Pancreas (tissue), 10 donors: ENCODE results near the gene ANXA11. TPM values are rescaled to one million over a fixed set of nuclear protein-coding genes. Genes with fewer than 3 reads are reported as not detected.

ENCODE experiments used
- ATAC-seq, 4 donors: fragments of 200-7000 bp; cut with Tn5 transposase; one replicate each; pipeline versions ENCODE4 v1.8.0 to v1.9.1; 2020; ENCODE audit warnings: mild to moderate bottlenecking in 4 of 4, moderate library complexity in 4 of 4
- DNase-seq, 6 donors: peaks; one replicate each; pipeline ENCODE4 v3.0.0-alpha.2; 2020
- FAIRE-seq: peaks from 2 replicates; lab custom pipeline; 2012; peaks lifted over from hg19 to GRCh38; lab: Jason Lieb, UNC
- H3K27ac ChIP-seq, 4 donors: fragments of 200-600 bp; sonication (generic); 1 replicate in 3 of 4; 2 replicates in 1 of 4; pipeline versions ENCODE4 v1.5.0 to v1.8.0; 2020
- H3K27me3 ChIP-seq, 4 donors: fragments of 200-600 bp; one replicate each; pipeline ENCODE4 v1.8.0; 2021
- H3K36me3 ChIP-seq, 3 donors: fragments of 200-600 bp; sonication (generic) in 1 of 3; one replicate each; pipeline versions ENCODE4 v1.5.0 to v1.8.0; 2020 to 2021
- H3K4me1 ChIP-seq, 3 donors: fragments of 200-600 bp; one replicate each; pipeline ENCODE4 v1.8.0; 2021
- H3K4me3 ChIP-seq, 4 donors: fragments of 200-600 bp; sonication (generic) in 2 of 4; one replicate each; pipeline versions ENCODE4 v1.5.0 to v1.8.0; 2020 to 2021
- H3K9me3 ChIP-seq, 4 donors: fragments of 200-600 bp; one replicate each; pipeline ENCODE4 v1.8.0; 2021
- WGBS, 2 donors: extraction: QIAGEN DNeasy Blood & Tissue Kit; methylation state at CpG; one replicate each; pipeline ENCODE4 v1.1.7; 2013; 5-methylcytosine and 5-hydroxymethylcytosine counted together
- intact Hi-C, 3 donors: fragments of 100-400 bp; cut with DNase I; formaldehyde crosslinking; loops; one replicate each; pipeline versions ENCODE4 v1.11.1 to v1.14.2; 2022
- polyA plus RNA-seq, 2 donors: library from polyadenylated mRNA; stranded (reverse); fragments of 200-250 nt; gene quantifications; one replicate each; pipeline ENCODE4 v1.2.3, GENCODE V29; 2013
- total RNA-seq, 6 donors: library from RNA; stranded (reverse); fragmentation: NEBNext Ultra II Directional in 4 of 6; extraction: Animal tissue kit (Norgen Biotek cat#: 25700) in 4 of 6; gene quantifications; one replicate each; pipeline versions ENCODE4 v1.2.1 to v1.2.4, GENCODE V29; 2021 to 2023
- TF ChIP-seq, protein P1 (sequence below), 4 donors: fragments of 200-600 bp; sonication (generic) in 3 of 4; IDR thresholded peaks; one replicate each; pipeline versions ENCODE4 v1.5.0 to v1.8.0; 2021; ENCODE audit warnings: antibody characterized with exemption in 4 of 4
- donor health status: healthy with polysubstance abuse.
- donor health status: DM: no; HTN: no; CAD: no; lungs with moderate emphysema.
- donor health status: DM: no; HTN: no; CAD: no.
- donor health status: control.
- donor health status: control.
- donor health status: Bipolar disorder and iron deficiency.
- donor health status: DM: yes; HTN: yes; CAD: no.
- donor health status: DM: no; HTN: no; CAD: no.
- donor health status: DM: no; HTN: no; CAD: no.
- donor health status: DM: yes; HTN: yes; CAD: no.

The ANXA11 gene
- total and polyA plus RNA-seq, 8 donors = 74.0 to 193 (median 112) TPM

DNA sequence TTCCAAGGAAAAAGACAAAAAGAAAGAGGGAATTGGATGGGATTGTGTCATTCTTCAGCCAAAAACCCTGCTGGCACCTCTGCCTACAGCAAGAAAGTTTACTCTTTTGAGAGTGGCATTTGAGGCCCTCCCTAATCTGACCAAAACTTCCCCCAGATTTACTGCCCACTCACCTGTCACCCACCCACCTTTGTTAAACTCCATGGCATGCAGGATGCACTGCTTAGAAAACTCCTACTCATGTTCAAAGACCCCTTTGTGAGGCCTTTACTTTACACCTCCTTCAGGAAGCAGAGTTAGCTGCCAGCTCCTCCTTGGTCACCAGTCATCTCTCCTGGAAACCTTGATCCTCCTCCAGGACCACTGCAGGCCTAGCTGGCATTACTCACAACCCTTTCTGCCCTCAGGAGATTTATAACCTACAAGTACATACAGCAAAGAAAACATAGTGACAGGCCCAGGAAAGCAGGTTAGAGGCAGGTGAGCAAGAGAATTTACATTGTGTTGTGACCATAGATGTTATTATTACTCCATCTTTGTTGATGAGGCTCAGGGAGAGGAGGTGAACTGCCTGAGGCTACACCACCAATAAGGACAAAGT lies 83.1 kb downstream of the ANXA11 start:
- no peaks in the 10 kb centered on the region for H3K27me3 ChIP-seq
- no peak for DNase-seq
- no peak overlapping the region for H3K4me3 ChIP-seq
- H3K27ac ChIP-seq = no peak overlapping the region
- H3K36me3 ChIP-seq = no peaks in the 10 kb centered on the region
- no peaks in the 10 kb centered on the region for H3K4me1 ChIP-seq
- ATAC-seq = no peak
- intact Hi-C loops = no loop called here
- no peak for FAIRE-seq
- TF ChIP-seq, protein P1, sequence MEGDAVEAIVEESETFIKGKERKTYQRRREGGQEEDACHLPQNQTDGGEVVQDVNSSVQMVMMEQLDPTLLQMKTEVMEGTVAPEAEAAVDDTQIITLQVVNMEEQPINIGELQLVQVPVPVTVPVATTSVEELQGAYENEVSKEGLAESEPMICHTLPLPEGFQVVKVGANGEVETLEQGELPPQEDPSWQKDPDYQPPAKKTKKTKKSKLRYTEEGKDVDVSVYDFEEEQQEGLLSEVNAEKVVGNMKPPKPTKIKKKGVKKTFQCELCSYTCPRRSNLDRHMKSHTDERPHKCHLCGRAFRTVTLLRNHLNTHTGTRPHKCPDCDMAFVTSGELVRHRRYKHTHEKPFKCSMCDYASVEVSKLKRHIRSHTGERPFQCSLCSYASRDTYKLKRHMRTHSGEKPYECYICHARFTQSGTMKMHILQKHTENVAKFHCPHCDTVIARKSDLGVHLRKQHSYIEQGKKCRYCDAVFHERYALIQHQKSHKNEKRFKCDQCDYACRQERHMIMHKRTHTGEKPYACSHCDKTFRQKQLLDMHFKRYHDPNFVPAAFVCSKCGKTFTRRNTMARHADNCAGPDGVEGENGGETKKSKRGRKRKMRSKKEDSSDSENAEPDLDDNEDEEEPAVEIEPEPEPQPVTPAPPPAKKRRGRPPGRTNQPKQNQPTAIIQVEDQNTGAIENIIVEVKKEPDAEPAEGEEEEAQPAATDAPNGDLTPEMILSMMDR (IDR thresholded peaks at IDR 0.05) = no peak
- no peaks in the 10 kb centered on the region for H3K9me3 ChIP-seq

DNA sequence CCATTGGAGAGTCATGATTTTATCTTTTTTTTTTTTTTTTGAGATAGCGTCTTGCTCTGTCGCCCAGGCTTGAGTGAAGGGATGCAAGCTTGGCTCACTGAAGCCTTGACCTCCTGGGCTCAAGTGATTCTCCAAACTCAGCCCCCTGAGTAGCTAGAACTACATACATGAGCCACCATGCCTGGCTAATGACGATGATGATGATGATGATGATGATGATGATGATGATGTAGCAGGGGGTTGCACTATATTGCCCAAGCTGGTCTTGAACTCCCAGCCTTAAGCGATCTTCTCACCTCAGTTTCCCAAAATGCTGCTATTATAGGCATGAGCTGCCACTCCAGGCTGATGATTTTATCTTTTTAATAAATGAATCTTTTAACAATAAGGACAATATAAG lies 86.7 kb downstream of the ANXA11 start:
- no peak for DNase-seq
- Histone ChIP-seq H3K9me3 (no peaks in the 10 kb centered on the region), H3K36me3 (no peaks in the 10 kb centered on the region), H3K4me1 (no peaks in the 10 kb centered on the region), H3K27me3 (no peaks in the 10 kb centered on the region), H3K27ac (no peak overlapping the region), H3K4me3 (no peak overlapping the region)
- TF ChIP-seq, protein P1 (IDR thresholded peaks at IDR 0.05) = no peak
- intact Hi-C loops = no loop called here
- FAIRE-seq = no peak
- WGBS, 2 donors = 81 to 85% methylated on average over 4 of the region's 4 CpGs
- ATAC-seq = no peak

- H3K4me3 ChIP-seq = no peak overlapping the region
- peak overlapping the region in 3 of 4 donors; percentile 20 to 80 (median 33) for H3K27ac ChIP-seq
- no peak for FAIRE-seq
- ATAC-seq = peak; percentile 44 to 61 (median 53)
- H3K9me3 ChIP-seq = no peaks in the 10 kb centered on the region
- peaks cover 0 to 9% (median 8%) of the 10 kb centered on the region in 3 donors for H3K4me1 ChIP-seq
- H3K36me3 ChIP-seq = no peaks in the 10 kb centered on the region
- DNase-seq = peak in 1 of 6 donors; percentile 38
- WGBS, 2 donors = 78% methylated on average over 1 of the region's 1 CpG
- intact Hi-C loops = no loop called here
- no peaks in the 10 kb centered on the region for H3K27me3 ChIP-seq
- TF ChIP-seq, protein P1 (IDR thresholded peaks at IDR 0.05) = no peak
Measured at GRCh38 chr10:80110986-80111385, 94.4 kb downstream of the ANXA11 start.

- TF ChIP-seq, protein P1 (IDR thresholded peaks at IDR 0.05) = no peak
- FAIRE-seq = no peak
- WGBS, 2 donors = 94% methylated on average over 8 of the region's 8 CpGs
- no peaks in the 10 kb centered on the region for H3K27me3 ChIP-seq
- no peak for ATAC-seq
- no peaks in the 10 kb centered on the region for H3K9me3 ChIP-seq
- H3K27ac ChIP-seq = no peak overlapping the region
- H3K4me1 ChIP-seq = peaks cover 0 to 9% (median 8%) of the 10 kb centered on the region in 3 donors
- no peak for DNase-seq
- no peaks in the 10 kb centered on the region for H3K36me3 ChIP-seq
- no peak overlapping the region for H3K4me3 ChIP-seq
- intact Hi-C loops = no loop called here
Measured at GRCh38 chr10:80108576-80109239, 96.6 kb downstream of the ANXA11 start.
